Stimulated activated CD4-positive, alpha-beta T cell treated with anti-CD3 and anti-CD28 coated beads, Interleukin-12 subunit alpha, Interleukin-12 subunit beta, amount 100 ng/mL, for 48 hours (primary cell): ENCODE data around the gene MYL2.
"Not testable (repeated sequence)": the region's sequence is repeated elsewhere in the genome, so short reads cannot be mapped to it uniquely, and the experiment has no call there.

Experiments
- DNase-seq, 3 donors: peaks; one replicate each; pipeline ENCODE4 v3.0.0-alpha.2; 2020; ENCODE audit warnings: low read depth in 2 of 3, low spot score in 1 of 3

MYL2 gene

GRCh38 chr12:110920324-110920910 is at the start of gene MYL2:
Gene MYL2, minus strand, starts transcription at chr12:110920579. Its CDS starts 50 bp downstream, at chr12:110920529.
- DNase-seq: no peak

- DNase-seq: no peak
These were observed 45.8 kb upstream of the MYL2 start for GRCh38 chr12:110966081-110966760.

- no peak for DNase-seq
These were observed 45.2 kb upstream of the MYL2 start for GRCh38 chr12:110965574-110965973.

- DNase-seq: no peak
These were observed 40.4 kb upstream of the MYL2 start for GRCh38 chr12:110960795-110961194.

GRCh38 chr12:110957652-110958051 is 37.3 kb upstream of the MYL2 start:
- no peak for DNase-seq

GRCh38 chr12:110957159-110957558 is 36.8 kb upstream of the MYL2 start:
- DNase-seq: no peak

- DNase-seq: not testable (repeated sequence)
These were observed 30.5 kb upstream of the MYL2 start for GRCh38 chr12:110950867-110951266.

GRCh38 chr12:110950466-110950865 is 30.1 kb upstream of the MYL2 start:
- not testable (repeated sequence) for DNase-seq

GRCh38 chr12:110948041-110948440 is 27.7 kb upstream of the MYL2 start:
- DNase-seq: no peak

GRCh38 chr12:110943373-110943772 is 23.0 kb upstream of the MYL2 start:
- no peak for DNase-seq

- no peak for DNase-seq
These were observed 21.0 kb upstream of the MYL2 start for GRCh38 chr12:110941391-110941790.

- DNase-seq: no peak
These were observed 20.6 kb upstream of the MYL2 start for GRCh38 chr12:110940933-110941332.

- no peak for DNase-seq
These were observed 19.9 kb upstream of the MYL2 start for GRCh38 chr12:110940296-110940695.

GRCh38 chr12:110937104-110937641 is 16.8 kb upstream of the MYL2 start:
- DNase-seq: peak; percentile 25 to 52 (median 47)

- no peak for DNase-seq
These were observed 16.2 kb upstream of the MYL2 start for GRCh38 chr12:110936367-110937103.

GRCh38 chr12:110935588-110935987 is 15.2 kb upstream of the MYL2 start:
- DNase-seq: no peak

- no peak for DNase-seq
These were observed 13.9 kb upstream of the MYL2 start for GRCh38 chr12:110934093-110934852.

- DNase-seq: no peak
These were observed 13.1 kb upstream of the MYL2 start for GRCh38 chr12:110933326-110933974.

- no peak for DNase-seq
These were observed 11.7 kb upstream of the MYL2 start for GRCh38 chr12:110932046-110932445.

- DNase-seq: no peak
These were observed 10.9 kb upstream of the MYL2 start for GRCh38 chr12:110931315-110931728.
